Activated T-helper 1 cell treated with anti-CD3 and anti-CD28 coated beads, Interleukin-2, amount 50 U/mL, for 16 hours (primary cell): ENCODE data around the gene SBF2.
"Not testable (repeated sequence)": the region's sequence is repeated elsewhere in the genome, so short reads cannot be mapped to it uniquely, and the experiment has no call there.

Experiments
- DNase-seq, 2 donors: peaks; one replicate each; pipeline ENCODE4 v3.0.0-alpha.2; 2020; ENCODE audit warnings: low read depth in 1 of 2, low spot score in 1 of 2

The SBF2 gene

DNA sequence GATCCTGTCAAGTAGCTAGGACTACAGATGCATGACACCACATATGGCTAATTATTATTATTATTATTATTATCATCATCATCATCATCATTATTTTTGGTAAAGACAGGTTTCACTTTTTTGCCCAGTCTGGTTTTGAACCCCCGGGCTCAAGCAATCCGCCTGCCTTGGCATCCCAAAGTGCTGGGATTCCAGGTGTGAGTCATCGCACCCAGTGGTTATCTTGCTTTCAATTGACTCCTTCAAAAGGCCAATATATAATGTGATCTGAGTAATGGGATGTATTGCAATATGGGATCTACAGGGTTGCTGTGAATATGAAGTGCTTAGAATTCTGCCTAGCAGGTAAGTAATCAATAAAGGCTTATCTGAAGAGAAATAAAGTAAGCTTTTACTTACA, 221.2 kb downstream of the SBF2 start:
- no peak for DNase-seq

DNA sequence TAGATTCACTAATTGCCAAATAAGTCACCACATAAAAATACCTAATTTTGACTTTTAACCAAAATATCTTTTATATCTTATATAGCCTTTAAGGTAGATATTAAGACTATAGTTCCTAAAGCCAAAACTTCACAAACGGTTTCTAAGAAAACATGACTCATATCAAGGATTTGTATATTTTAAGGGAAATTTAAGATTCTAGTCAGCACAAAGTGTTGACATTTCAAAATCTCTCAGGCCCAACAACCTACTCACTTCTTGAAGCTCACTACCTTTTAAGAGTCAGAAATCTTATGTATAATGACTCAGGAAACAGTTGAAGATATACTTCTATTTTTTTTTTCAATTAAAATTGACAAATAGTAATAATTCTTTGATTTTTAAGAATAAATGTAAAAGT, 221.9 kb downstream of the SBF2 start:
- no peak for DNase-seq

DNA sequence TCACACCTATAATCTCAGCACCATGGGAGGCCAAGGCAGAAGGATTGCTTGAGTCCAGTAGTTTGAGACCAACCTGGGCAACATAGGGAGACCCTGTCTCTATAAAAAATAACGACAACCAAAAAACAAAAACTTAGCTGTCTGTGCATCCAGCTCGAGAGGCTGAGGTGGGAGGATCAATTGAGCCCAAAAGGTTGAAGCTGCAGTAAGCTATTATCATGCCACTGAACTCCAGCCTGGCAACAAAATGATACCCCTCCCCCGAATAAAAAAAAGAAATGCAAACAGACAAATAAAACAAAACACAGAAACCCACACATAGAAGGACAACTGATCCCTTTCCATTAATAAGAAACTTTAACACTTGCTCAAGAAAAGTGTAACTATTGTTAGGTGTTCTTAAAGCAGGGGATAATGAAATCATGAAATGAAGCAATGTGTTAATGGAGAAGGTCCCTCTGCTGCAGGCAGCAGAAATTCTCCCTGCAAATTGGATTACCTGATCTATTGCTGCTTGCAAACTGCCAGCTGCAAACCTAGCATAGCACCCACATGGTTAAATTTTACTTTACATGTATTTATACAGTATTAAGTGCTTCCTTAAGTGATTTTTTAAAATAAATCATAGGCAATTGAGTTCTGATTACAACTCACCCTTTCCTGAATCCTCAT, 226.3 kb downstream of the SBF2 start:
- DNase-seq = no peak

DNA sequence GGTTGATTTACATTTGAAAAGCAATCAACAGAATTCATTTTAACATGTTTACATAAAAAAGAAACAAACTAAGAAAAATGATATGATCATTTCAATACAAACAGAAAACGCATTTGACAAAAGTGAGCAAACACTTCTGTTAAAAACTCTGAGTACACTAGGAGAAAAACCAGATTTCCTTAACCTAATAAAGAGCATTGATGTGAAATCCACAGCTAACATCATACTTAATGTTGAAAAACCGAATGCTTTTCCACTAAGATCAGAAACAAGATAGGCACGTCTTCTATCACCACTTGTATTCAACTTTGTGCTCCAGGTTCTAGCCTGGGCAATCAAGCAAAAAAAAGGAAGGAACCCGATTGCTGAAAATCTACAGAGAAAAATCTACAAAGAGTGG, 227.6 kb downstream of the SBF2 start:
- DNase-seq = no peak

DNA sequence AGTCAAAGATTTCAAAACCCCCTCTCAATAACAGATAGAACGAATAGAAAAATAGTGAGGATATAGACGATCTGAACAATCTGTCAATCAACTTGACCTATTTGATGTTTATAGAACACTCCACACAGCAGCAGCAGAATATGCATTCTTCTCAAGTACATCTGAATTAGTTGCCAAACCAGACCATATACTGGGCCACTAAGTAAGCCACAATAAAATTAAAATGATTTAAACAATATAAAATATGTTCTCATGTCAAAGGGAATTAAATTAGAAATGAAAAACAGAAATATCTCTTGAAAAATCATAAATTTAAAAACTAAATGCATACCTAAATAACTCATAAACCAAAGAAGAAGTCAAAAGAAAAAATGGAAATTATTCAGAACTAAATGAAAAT, 229.2 kb downstream of the SBF2 start:
- no peak for DNase-seq

DNA sequence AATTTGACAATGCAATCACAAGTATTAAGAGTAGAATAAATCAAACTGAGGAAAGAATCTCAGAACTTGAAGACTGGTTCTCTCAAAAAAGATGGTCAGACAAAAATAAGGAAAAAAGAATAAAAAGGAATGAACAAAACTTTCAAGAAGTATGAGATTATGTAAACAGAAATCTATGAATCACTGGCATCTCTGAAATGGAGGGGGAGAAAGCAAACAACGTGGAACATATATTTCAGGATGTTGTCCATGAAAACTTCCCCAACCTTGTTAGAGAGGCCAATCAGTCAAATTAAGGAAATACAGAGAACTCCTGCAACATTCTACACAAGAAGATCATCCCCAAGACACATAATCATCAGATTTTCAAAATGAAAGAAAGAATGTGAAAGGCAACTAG, 235.7 kb downstream of the SBF2 start:
- no peak for DNase-seq

DNA sequence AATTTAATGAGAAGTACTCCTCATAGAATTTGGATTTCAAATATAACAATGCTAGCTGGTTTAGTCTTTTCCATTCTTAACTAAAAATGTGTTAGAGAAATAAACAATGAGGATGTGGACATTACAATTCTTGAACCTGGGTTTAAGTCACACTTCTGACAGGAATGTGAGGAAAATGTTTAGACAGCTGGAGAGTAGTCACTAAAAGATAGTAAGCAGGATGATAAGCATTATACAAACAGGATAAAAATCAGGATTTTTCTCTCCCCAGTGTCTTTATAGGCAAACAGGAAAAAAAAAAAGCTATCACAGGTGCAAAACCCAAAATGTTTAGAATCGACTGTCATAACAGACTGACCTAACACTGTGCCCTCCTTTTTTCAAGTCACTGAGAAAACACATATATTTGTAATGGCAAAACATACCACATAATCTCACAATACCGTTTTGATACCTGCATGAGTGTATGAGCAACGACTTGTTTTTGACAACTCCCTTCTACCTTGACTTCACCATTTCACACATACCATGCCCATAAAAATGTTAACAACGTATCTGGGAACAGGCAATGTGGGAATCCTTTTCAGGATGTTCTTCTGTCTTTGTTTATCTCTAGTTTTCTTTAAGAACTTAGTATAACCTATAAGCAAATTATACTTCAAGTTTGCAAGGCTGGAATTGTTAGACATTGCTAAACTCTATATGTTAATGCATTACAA, 242.0 kb downstream of the SBF2 start:
- no peak for DNase-seq

DNA sequence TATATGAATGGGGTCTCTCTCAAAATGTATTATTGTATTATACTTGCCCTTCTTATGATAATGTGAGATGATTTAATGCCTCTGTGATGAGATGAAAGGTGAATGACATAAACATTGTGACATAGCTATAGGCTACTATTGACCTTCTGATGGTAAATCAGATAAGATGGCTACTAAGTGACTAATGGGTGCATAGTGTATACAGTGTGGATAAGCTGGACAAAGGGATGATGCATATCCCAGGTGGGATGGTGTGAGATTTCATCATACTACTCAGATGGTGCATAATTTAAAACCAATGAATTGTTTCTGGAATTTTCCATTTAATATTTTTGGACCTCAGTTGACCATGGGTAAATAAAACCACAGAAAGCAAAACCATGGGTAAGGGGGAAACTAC, 243.5 kb downstream of the SBF2 start:
- DNase-seq = no peak

DNA sequence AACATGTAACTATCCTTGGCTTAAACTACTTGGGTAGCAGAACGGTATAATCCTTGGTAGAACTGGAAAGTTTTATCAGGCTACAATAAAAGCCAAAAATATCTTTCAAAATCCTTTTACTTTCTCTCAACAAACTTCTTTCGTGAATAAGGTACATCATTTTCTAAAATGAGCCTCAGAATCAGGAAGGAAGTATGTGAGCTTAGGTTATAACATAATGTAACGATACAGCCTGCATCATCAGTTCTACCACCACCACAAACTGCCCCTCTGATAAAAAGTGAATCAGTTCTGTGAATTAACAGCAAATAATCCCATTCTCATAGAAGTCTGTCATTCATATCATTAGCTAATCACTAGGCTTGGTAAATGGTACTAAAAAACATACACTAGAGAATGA, 244.3 kb downstream of the SBF2 start:
- DNase-seq = no peak

DNA sequence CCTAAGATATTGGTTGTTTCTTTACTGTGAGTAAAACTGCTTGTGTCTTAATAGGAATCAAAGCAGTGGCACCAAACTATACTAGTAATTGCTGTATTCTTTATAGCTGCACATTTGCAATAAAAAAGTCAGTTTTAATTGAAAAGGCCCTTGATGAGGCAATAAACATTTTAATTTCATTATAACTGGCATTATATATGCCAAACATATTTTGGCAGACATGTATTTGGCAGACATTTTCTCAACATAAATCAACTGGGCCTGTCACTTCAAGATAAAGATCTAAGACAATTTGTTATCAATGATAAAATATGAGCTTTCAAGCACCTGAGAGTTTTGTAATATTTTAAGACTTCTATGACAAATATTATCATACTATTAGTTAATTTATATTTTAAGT, 245.7 kb downstream of the SBF2 start:
- DNase-seq = no peak

DNA sequence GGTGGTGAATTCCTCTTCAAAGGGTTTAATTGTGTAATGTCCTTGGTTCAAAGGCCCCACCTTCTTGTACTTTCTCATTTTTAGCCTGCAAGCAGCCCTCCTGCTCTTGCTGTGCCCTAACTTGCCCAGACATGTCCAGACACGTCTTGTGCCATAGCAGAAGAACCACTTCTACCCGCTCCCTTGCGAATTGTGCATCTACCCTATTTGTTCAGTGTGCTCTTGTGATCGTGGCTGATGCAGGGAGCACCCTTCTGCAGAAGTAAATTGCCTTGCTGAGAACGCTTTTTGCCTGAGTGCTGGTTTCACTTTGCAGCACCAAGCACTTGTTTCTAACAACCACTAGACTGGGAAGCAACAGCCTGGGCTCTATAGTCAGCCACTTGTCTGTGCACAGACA, 249.4 kb downstream of the SBF2 start:
- DNase-seq = no peak

DNA sequence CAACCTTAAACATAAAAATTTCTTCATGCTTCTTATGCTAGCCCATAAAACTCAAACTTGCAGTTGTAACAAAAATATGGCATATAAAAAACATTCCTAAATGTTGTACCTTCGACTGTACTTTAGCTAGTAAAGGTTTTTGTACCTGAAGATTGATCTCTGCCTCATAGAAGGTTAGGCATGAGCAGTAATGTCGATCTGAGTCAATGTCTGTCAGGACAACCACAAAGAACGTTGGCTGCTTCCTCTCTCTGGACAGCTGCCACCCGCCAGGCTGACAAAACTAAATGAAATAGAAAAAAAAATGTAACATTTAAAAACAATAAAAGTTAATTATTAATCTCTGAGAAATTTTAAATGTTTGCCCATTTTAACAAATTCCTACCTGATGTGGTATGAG, 251.3 kb downstream of the SBF2 start:
- no peak for DNase-seq

DNA sequence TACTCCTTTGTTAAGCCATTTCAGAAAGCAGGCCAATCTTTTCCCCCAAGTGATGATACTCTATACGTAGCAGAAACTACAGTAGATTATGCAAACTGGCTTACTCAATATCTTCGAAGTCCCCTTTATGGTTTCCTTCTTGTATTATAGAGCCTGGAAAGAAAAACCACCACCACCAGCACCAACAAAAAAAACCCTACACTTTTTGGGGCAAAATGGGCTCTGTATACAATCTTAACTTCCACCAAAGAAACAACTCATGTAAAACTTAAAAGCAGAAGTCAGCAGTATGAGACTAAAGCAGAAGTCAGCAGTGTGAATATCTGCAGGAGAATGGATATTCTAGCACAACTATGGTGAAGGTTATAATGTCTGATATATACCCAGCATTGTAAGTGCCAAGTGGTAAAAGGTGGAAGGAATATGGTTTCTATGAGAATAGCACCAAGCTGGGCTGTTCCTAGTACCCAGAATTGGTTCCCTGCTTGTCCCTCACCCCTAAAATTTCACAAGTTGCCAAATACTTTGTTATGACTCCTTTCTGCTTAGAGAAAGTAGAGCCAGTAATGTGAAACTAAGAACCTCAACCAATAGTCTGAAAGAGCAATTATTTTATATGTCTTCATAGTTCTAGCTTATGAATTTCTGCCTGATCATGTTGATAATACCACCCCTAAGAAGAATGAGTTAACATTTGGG, 252.1 kb downstream of the SBF2 start:
- no peak for DNase-seq

DNA sequence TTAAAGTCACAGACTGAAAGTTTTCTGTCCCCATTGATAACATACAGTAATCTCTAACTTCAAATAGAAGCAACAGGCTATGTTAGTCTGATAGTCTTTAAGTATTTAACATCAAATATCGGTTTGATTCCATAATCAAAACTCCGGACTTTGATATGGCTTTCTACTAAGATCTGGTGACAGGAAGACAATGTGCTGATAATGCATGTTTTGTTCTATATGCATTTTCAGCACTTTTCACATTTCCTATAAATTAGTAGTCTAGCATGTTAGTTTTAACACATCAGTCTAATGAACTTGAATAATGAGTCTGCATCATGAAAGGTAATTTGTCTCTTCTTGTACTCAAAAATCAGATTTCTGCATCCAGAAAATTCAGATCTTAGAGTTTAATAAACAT, 252.7 kb downstream of the SBF2 start:
- no peak for DNase-seq

DNA sequence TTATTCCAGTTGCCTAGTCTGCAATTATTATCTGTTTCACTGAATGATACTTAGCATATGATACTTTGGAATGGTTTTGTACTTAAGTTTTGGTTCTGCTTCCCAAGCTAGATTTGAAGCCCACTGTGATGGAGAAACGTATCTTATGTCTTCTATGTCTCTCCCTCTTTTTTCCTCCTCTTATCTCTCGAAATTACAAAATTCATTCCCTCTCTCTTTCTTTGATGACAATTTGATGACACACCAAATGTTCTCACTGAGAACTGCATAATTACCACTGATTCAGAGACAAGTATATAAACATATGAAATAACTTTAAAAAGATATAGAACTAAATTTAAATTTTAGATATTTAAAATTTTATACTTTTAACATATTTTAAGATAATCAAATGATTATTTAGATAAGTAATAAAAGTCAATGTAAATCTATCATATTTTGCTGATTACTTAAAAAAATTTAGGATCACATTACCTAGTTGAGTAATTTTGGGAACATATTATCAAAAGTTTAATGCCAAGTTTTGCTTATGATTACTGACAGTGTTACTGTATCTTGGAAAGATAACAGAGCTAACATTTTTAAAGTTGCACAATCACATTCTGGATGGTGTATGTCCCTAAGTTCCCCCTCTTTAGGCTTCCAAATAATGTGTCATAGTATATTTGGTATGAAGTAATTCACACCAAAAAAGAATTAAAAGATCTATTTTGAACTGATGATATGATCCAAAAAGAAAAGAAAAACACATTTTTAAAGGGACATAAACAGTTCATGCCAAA, 255.3 kb downstream of the SBF2 start:
- no peak for DNase-seq

DNA sequence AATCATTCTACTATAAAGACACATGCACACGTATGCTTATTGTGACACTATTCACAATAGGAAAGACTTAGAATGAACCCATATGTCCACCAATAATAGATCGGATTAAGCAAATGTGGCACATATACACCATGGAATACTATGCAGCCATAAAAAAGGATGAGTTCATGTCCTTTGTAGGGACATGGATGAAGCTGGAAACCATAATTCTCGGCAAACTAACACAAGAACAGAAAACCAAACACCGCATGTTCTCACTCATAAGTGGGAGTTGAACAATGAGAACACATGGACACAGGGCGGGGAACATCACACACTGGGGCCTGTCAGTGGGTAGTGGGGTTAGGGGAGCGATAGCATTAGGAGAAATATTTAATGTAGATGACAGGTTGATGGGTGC, 258.1 kb downstream of the SBF2 start:
- not testable (repeated sequence) for DNase-seq

DNA sequence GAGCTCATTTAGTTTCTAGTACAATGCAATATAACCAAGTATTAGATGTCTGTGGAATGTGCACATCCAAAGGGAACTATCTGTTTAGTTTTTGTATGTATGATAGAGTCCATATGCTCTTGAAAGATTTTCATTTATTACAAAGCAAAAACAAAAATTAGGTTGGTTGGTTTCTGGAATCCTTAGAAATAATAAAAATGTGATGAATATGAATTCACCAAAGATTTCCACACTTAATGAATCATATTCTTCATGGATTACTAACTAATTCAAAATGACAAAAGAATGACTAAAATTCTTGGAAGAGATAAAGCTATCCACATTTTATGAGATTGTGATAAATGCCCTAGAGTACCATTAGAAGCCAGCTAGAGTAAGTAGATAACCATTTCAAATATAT, 261.1 kb downstream of the SBF2 start:
- DNase-seq = no peak

DNA sequence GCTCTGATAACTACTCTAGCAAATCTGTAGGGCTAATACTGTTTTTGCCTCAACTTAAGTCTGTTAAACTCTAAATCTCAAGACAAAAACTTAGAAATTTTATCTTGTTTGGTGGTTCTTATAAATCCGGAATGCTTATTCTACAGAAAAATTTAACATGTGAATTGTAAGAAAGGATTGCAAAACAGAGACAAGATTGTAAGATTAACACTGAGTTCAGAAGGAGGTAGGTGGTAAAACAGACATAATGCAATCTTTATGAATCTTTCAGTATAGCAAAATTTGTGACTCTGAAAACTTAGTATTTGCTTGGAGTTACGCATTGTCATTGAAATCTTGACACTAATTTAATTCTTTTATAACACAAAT, 263.9 kb downstream of the SBF2 start:
- no peak for DNase-seq

DNA sequence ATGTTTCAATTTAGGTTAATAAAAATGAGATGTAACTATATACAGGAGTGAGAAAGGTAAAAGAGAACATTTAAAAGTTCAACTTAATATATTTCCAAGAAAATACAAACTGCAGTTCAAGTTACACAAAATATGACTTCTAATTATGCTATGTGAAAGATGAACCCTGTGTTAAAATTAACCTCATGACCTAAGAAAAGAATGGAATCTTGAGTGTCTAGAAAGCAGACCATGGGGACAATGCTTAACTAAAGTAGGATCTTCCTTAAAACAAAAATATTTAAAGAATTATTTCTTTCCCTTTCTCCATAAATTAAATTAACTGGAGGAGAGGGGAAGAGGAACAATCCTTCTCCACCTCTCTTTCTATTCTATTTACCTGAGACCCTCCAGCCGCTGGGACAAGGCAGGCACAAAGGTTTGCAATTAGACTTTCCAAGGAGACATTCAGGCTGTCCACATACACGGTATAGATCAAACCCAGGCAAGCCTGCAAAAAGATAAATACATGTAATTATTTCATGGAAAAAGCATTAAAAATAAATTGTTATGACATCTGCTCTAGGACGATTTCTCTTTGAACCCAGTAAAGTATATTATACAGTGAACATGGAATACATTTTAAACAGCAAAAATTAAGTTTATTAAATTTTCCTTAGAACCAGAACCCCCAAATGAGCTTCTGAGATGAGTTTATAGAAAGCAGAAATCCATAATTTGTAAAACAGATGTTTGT, 264.5 kb downstream of the SBF2 start:
- DNase-seq = no peak

DNA sequence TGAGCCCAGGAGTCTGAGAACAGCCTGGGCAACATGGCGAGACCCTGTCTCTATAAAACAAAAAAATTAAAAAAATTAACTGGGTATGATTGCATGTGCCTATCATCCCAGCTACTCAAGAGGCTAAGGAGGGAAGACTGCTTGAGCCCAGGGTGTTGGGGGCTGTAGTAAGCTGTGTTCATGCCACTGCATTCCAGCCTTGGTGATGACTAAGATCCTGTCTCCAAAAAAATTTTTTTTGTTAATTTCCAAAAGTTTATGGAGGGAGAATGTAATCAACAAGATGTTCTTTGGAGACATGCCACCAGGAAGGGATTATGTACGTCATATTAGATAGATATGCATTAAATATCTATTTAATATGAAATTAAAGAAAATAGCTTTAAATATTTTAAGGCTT, 267.5 kb downstream of the SBF2 start:
- DNase-seq = no peak

DNA sequence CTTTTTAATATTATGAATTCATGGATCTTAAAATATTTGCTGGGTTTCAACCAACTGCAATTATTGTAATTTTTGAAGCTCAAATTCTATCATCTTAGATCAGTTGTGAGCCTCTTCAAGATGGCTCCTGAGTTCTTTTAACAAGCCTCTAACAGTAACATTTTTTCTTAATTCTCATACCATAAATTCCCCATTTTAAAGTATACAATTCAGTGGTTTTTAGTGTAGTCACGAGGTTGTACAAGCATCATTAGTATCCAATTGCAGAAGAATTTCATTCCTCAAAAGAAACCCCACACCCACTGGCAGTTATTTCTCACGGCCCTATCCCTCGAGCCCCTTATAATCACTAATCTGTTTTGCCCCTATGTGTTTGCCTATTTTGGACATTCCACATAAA, 270.8 kb downstream of the SBF2 start:
- no peak for DNase-seq
